Thymus (tissue), 11 donors: ENCODE results near the gene NSMF. TPM values are rescaled to one million over a fixed set of nuclear protein-coding genes. Genes with fewer than 3 reads are reported as not detected.

ENCODE experiments used
- DNase-seq, 9 donors: peaks; one replicate each; pipeline ENCODE4 v3.0.0-alpha.2; 2013; ENCODE audit warnings: low spot score in 9 of 9, low read depth in 6 of 9, missing footprints in 1 of 9
- H3K27ac ChIP-seq, 2 donors: one replicate each; pipeline ENCODE4 v1.5.1; 2013; ENCODE audit warnings: control low read depth in 1 of 2, low read depth in 1 of 2, low read length in 1 of 2, mild to moderate bottlenecking in 1 of 2, moderate library complexity in 1 of 2
- H3K27me3 ChIP-seq, 2 donors: one replicate each; pipeline ENCODE4 v1.5.1; 2013; ENCODE audit warnings: low read length in 1 of 2; ENCODE audit not compliant: control insufficient read depth in 2 of 2, insufficient read depth in 1 of 2
- H3K36me3 ChIP-seq, 2 donors: one replicate each; pipeline ENCODE4 v1.5.1; 2013; ENCODE audit warnings: low read length in 1 of 2, mild to moderate bottlenecking in 1 of 2, moderate library complexity in 1 of 2; ENCODE audit not compliant: control insufficient read depth in 2 of 2, insufficient read depth in 2 of 2
- H3K4me1 ChIP-seq, 2 donors: one replicate each; pipeline ENCODE4 v1.5.1; 2013; ENCODE audit warnings: low read length in 2 of 2; ENCODE audit not compliant: control insufficient read depth in 2 of 2, insufficient read depth in 2 of 2
- H3K4me3 ChIP-seq, 2 donors: one replicate each; pipeline ENCODE4 v1.5.1; 2013; ENCODE audit warnings: low read length in 2 of 2, control low read depth in 1 of 2, mild to moderate bottlenecking in 1 of 2
- H3K9me3 ChIP-seq, 2 donors: one replicate each; pipeline ENCODE4 v1.5.1; 2013; ENCODE audit warnings: low read length in 1 of 2, mild to moderate bottlenecking in 1 of 2; ENCODE audit not compliant: control insufficient read depth in 2 of 2, insufficient read depth in 1 of 2
- WGBS: extraction: QIAGEN DNeasy Blood & Tissue Kit; methylation state at CpG from one replicate; pipeline ENCODE4 v1.1.7; 2013; 5-methylcytosine and 5-hydroxymethylcytosine counted together
- polyA plus RNA-seq: library from polyadenylated mRNA; stranded (reverse); fragments of 200-250 nt; gene quantifications from one replicate; pipeline ENCODE4 v1.2.3, GENCODE V29; 2013
- total RNA-seq: library from RNA; stranded (reverse); fragments of 120-200 nt; gene quantifications from one replicate; pipeline ENCODE4 v1.2.4, GENCODE V29; 2013
- donor health status: healthy.

Gene NSMF
- total and polyA plus RNA-seq, 2 donors = 14.9 to 77.6 TPM

DNA sequence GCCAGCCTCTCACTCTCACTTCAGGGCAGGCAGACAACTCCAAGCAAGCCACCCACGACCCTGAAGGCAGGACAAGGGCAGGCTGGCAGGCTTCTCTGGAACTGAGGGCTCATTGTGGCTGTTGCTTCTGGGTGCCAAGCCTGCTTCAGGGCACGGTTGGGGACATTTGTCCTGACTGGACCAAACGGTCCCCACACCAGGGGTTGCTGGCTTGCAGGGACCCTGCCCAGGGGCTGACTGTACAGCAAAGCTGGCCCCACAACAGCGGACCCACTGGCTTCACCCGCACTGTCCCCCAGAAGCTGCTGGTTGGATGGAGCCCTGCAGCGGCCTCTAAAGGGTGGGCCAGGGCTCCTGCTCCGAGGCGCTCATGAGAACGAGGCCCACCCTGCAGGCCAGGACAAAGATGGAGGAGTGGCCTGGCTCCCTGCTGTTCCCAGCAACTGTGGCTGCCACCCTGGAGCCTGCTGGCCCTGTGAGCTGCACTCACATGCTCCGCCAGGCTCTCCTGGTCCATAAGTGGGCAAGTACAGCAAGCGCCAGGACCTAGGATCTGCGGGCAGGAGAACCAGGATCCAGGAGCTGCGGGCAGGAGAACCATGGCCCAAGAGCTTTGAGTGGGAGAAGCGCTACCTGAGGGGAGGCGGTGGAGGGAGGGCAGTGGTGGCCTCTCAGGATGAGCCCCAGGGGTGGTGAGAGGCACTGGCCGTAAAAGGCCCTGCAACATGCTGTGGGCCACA lies 34.4 kb upstream of the NSMF start:
- Histone ChIP-seq H3K27ac (no peak overlapping the region), H3K4me3 (no peak overlapping the region), H3K27me3 (no peaks in the 10 kb centered on the region), H3K9me3 (peaks cover 0 to 6% of the 10 kb centered on the region in 2 donors), H3K36me3 (no peaks in the 10 kb centered on the region), H3K4me1 (no peaks in the 10 kb centered on the region)
- WGBS = 97% methylated on average over 16 of the region's 16 CpGs
- no peak for DNase-seq

DNA sequence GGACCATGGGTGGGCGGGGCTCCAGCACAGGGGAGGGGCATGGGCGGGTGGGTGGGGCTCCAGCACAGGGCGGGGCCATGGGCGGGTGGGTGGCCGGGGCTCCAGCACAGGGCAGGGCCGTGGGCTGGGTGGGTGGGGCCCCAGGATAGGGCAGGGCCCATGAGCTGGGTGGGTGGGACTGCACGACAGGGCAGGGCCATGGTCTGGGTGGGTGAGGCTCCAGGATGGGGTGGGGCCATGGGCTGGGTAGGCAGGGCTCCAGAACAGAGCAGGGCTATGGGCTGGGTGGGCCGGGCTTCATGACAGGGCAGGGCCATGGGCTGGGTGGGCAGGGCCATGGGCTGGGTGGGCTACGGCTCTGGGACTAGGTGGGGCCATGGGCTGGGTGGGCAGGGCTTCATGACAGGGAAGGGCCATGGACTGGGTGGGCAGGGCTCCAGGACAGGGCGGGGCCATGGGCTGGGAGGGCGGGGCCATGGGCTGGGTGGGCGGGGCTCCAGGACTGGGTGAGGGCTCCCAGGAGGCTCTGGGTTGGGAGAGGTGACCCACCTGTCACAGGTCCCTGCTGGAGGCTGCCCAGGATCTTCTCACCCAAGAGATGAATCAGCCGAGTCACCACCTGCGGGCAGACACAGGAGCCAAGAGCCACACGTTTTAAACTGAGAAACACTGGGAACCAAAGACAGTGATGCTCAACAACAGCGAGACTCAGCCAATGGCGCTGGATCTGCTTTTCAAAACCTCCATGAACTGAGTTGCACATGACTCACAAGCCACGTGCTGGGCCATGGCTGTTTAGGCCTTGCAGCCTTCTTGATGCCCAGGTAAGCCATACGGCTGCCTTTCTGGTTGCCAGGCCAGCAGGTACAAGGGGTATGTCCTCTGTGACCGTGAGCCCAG lies 33.6 kb upstream of the NSMF start:
- no peak for DNase-seq
- H3K9me3 ChIP-seq = peaks cover 0 to 6% of the 10 kb centered on the region in 2 donors

DNA sequence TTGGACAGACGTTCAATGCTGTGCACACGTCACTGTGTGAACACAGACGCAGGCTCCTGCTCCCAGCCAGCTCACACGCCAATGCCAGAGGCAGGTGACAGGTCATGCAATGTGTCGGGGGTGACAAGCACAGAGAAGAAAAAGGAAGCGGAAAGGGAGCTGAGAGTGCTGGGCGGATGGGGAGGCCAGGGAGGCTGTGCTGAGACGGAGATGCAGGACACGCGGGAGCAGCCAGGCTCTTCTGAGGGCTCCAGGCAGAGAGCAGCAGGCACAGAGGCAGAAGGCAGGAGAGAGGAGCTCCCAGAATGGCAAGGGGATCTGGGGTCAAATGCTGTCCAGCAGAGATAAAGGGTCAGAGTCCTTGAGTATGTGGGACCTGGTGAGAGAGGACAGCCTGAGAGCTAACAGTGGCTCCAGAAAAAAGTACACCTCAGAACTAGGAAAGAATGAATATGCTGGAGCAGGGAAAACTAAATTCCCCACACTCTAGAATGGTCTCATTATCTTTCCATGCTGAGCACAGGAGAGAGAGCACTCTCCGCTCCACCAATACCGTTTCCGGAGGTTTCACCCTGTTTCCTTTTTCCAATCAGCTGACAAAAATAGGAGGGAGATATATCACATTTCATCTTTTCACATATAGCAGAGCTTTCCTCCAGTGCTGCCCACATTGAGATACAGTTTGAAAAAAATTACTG lies 32.8 kb upstream of the NSMF start:
- no peak overlapping the region for H3K4me3 ChIP-seq
- H3K9me3 ChIP-seq = peaks cover 0 to 6% of the 10 kb centered on the region in 2 donors
- no peaks in the 10 kb centered on the region for H3K36me3 ChIP-seq
- no peak for DNase-seq
- 98% methylated on average over 13 of the region's 13 CpGs for WGBS
- no peak overlapping the region for H3K27ac ChIP-seq
- no peaks in the 10 kb centered on the region for H3K27me3 ChIP-seq
- peaks cover 0 to 13% of the 10 kb centered on the region in 2 donors for H3K4me1 ChIP-seq

More for the DNA sequence above, 33.6 kb upstream of the NSMF start:
- H3K4me3 ChIP-seq = no peak overlapping the region
- peaks cover 0 to 6% of the 10 kb centered on the region in 2 donors for H3K4me1 ChIP-seq
- H3K36me3 ChIP-seq = no peaks in the 10 kb centered on the region
- no peak overlapping the region for H3K27ac ChIP-seq
- no peaks in the 10 kb centered on the region for H3K27me3 ChIP-seq
- WGBS = 92% methylated on average over 20 of the region's 20 CpGs

DNA sequence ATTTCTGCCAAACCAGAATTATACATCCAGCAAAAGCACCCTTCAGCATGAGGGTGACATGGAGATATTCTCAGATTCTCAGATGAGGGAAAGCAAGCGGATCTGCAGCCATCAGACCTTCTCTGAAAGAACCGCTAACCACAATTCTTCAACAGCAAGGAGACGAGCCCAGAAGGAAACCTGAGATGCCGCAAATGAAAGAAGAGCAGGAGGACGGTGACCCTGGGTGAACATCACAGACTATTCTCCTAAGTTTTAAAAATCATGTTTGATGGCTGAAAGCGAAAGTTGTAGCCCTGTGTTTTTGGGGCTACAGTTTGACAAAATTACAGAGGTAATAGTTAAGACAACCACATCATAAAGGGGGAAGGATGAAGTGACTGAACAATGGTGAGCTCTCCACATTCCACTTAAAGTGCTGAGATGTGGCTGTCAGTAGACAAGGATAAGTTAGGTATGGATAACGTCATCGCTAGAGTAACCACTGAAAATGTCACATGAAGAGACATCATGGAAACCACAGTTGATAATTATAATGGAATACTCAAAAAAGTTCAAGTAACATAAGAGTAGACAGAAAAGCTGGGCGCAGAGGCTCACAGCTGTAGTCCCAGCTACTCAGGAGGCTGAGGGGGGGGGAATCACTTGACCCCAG lies 31.5 kb upstream of the NSMF start:
- Histone ChIP-seq H3K27me3 (no peaks in the 10 kb centered on the region), H3K4me3 (no peak overlapping the region), H3K36me3 (no peaks in the 10 kb centered on the region), H3K9me3 (peaks cover 0 to 6% of the 10 kb centered on the region in 2 donors), H3K27ac (no peak overlapping the region), H3K4me1 (peaks cover 0 to 14% of the 10 kb centered on the region in 2 donors)
- 83% methylated on average over 9 of the region's 9 CpGs for WGBS
- no peak for DNase-seq

DNA sequence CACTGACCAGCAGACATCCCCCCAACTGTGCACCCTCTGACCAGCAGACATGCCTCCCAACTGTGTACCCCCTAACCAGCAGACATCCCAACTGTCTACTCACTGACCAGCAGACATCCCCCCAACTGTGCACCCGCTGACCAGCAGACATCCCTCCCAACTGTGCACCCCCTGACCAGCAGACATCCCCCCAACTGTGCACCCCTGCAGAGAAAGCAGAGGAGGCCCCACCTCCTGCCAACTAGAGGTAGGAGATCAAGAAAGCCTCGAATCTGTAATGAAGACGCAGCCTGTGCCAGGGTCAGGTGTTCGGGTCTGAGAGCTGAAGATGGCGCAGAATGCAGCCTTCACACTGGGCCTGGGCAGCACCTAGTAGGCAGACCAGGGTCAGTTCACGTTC lies 29.8 kb upstream of the NSMF start:
- 95% methylated on average over 6 of the region's 6 CpGs for WGBS
- no peaks in the 10 kb centered on the region for H3K36me3 ChIP-seq
- no peak overlapping the region for H3K4me3 ChIP-seq
- H3K27me3 ChIP-seq = no peaks in the 10 kb centered on the region
- H3K9me3 ChIP-seq = peaks cover 0 to 6% of the 10 kb centered on the region in 2 donors
- no peak for DNase-seq
- no peak overlapping the region for H3K27ac ChIP-seq
- peaks cover 0 to 14% of the 10 kb centered on the region in 2 donors for H3K4me1 ChIP-seq

DNA sequence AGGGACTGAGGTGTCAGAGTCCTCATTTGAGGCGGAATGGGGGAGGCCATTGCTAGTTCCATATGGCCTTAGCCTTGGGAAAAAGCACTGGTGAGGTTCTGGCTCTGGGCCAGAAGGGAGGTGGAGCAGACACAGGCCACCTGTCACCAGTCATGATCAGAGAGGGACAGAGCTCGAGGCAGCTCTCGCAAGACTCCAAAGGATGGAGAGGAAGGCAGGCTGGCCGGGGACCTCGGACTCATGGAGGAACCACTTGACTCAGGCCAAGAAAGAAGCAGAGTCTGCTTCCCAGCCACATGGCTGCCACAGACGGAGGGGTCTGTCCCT lies 29.2 kb upstream of the NSMF start:
- H3K4me3 ChIP-seq = no peak overlapping the region
- no peak for DNase-seq
- no peaks in the 10 kb centered on the region for H3K36me3 ChIP-seq
- H3K27ac ChIP-seq = no peak overlapping the region
- WGBS = 95% methylated on average over 6 of the region's 6 CpGs
- H3K27me3 ChIP-seq = no peaks in the 10 kb centered on the region
- peaks cover 0 to 14% of the 10 kb centered on the region in 2 donors for H3K4me1 ChIP-seq
- peaks cover 0 to 4% of the 10 kb centered on the region in 2 donors for H3K9me3 ChIP-seq

DNA sequence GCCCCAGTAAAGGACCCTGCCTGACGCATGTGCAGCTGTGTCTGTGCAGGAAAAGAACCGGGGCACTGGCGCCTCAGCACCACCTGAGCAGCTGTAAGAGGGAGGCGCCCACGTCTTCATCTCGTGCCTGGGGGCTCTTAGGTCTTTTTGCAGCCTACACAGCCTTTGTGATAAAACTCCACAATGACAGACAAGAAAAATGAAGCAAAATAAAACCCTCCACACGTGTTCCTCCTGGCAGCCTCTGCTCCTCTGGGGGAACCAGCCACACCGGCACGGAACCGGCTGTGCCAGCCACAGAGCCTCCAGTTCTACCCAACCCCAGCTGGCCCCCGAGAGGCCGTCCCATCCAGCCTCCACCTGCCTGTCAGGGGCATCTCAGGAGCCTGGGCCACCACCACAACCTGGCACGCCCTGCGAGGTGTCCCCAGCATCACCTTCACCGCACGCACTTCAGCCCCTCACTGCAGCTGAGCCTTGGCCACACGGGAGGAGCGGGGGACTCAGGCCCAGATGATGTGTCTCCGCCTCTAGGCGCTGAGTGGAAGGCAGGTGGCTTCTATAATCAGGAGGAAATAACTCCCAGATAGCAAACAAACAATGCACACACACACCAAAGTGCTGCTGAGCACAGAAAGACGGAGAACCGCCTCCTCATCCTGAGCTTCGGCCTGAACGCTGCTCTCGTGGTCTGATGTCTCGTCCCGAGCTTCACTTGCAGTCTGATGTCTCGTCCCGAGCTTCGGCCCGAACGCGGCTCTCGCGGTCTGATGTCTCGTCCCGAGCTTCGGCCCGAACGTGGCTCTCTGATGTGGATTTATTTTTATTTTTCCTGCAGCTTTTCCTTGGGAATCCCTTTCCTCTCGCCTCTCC lies 28.6 kb upstream of the NSMF start:
- 93% methylated on average over 41 of the region's 41 CpGs for WGBS
- H3K27ac ChIP-seq = peak overlapping the region in 1 of 2 donors; percentile 64
- peaks cover 0 to 14% of the 10 kb centered on the region in 2 donors for H3K4me1 ChIP-seq
- H3K27me3 ChIP-seq = no peaks in the 10 kb centered on the region
- no peak overlapping the region for H3K4me3 ChIP-seq
- H3K9me3 ChIP-seq = no peaks in the 10 kb centered on the region
- DNase-seq = peak in 2 of 9 donors; percentile 18 to 45
- no peaks in the 10 kb centered on the region for H3K36me3 ChIP-seq
